VCaP (cell line): Measurements from ENCODE around the gene KRT32.

Experiments
- H3K27ac ChIP-seq: fragments of 450-650 bp; 2 replicates; pipeline ENCODE4 v1.5.1; 2017
- TF ChIP-seq, protein P1 (sequence below): fragments of 450-650 bp; conservative IDR thresholded peaks from 2 replicates; pipeline ENCODE4 v1.5.1; 2017; ENCODE audit warnings: mild to moderate bottlenecking, moderate library complexity

Gene KRT32

DNA sequence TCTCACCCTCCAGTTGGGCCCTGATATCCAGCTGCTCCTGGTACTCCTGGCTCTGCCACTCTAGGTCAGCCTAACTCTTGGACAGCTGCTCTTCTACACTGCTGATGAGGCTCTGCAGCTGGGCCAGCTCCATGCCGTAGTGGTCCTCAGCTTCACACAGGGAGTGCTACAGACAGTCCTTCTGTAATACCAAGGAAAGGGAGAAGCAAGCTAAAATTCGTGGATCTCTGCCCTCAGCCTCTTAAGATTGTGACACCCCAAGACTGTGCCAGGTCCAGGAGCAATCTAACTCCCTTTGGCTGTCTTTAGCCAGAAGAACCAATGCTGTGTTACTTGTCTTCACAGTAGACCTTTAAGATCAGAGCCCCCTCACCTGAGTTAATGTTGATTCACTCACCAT is 18.7 kb downstream of the KRT32 start:
- TF ChIP-seq, protein P1, sequence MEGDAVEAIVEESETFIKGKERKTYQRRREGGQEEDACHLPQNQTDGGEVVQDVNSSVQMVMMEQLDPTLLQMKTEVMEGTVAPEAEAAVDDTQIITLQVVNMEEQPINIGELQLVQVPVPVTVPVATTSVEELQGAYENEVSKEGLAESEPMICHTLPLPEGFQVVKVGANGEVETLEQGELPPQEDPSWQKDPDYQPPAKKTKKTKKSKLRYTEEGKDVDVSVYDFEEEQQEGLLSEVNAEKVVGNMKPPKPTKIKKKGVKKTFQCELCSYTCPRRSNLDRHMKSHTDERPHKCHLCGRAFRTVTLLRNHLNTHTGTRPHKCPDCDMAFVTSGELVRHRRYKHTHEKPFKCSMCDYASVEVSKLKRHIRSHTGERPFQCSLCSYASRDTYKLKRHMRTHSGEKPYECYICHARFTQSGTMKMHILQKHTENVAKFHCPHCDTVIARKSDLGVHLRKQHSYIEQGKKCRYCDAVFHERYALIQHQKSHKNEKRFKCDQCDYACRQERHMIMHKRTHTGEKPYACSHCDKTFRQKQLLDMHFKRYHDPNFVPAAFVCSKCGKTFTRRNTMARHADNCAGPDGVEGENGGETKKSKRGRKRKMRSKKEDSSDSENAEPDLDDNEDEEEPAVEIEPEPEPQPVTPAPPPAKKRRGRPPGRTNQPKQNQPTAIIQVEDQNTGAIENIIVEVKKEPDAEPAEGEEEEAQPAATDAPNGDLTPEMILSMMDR: no peak
- no peak overlapping the region for H3K27ac ChIP-seq

DNA sequence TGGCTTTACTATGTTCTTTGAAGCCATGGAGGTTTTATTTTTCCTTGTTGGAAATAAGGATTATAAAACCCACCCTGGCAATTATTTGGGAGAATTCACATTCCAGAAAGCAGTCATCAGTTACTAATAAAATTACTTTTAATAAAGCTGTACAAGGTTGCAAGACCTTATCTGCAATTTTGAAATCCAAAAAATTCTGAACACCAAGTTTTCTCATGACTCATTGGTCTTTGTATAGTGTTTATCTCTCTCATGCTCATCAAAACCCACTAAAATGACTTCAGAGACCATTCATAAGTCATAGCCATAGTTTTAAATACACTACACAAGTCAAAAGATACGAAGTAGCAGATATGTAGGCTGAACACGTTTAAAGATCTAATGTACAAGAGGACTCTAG is 20.4 kb downstream of the KRT32 start:
- TF ChIP-seq, protein P1: no peak
- H3K27ac ChIP-seq: no peak overlapping the region

DNA sequence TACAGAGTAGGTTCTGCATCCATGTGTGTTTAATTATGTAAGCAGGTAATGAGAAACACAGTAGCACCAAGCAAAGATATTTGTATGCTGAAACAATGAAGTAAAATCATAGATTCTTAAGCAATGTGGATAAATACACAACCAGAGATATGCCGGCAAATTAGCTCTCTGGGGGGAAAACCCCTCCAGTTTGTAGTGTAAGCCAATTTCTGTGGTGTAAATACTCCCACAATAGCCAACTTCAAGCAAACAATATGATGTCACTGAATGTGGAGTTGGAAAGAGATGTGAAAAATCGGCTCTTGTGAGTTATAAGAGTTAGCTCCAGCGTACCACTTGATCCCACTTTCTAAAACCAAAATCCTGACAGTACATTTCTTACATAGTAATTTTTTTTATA is 22.5 kb downstream of the KRT32 start:
- TF ChIP-seq, protein P1: no peak

DNA sequence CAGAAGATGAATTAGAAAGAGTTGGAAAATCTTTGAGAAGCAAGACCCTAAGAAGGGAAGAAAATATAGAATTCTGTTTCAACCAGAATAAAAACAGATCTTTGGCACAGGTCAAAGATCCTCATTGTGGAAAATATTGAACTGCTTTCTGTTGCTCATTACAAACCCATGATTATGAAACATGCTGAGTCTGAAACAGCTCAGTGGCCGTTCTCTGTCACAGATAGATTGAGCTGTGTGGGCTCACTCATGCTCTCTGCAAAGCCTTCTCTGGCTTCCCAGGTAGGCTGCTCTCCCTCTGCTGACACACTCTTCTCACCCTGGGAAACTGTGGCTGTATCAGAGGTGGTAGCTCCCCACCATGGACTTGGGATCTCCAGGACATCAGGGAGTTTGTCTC is 23.0 kb downstream of the KRT32 start:
- TF ChIP-seq, protein P1: no peak
- H3K27ac ChIP-seq: no peak overlapping the region

More for the DNA sequence above, 22.5 kb downstream of the KRT32 start:
- no peak overlapping the region for H3K27ac ChIP-seq

DNA sequence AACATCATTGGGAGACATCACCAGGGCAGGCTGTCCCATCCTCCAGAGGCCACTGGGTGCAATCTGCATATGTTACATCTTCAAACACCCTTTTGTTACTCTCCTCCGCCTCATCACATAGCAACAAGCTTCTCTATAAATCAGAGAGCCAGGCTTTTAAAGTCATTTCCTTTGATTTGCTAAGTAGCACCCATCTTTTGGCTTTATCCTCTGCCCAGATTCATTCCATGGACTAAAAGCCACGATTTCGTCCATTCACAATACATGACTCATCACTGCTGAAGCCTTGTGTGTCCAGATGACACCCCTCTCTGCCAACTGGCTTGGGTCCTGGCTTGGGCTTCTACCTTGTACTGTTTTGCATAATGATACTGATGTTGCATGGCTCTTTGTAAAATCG is 24.4 kb downstream of the KRT32 start:
- H3K27ac ChIP-seq: no peak overlapping the region
- TF ChIP-seq, protein P1: no peak

DNA sequence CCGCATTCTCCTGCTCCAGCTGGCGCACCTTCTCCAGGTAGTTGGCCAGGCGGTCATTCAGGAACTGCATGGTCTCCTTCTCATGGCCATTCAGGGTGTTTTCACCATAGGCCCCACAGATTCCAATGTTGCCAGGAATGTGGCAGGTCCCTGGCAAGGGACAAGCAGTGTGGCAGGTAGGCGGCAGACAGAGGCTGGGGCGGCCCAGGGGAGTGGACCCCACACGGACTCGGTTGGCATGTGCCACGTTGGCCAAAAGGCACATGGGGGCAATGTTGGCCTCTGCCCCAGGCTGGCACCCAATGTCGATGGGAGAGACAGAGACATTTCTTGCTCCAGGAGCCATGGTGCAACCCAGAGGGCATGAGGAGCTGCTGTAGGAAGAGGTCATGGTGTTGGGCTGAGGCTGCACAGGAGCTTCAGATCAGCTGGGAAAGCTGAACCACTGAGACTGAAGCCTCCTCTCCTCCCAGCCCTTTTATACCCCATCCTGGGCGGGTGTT is 26.6 kb downstream of the KRT32 start, which contains the start of gene KRT38:
Gene KRT38, minus strand, starts transcription at position 453 of the 503 bp plus-strand sequence. Its CDS starts 62 bp downstream, at position 391.
- TF ChIP-seq, protein P1: no peak
- no peak within 1 kb of the TSS for H3K27ac ChIP-seq

DNA sequence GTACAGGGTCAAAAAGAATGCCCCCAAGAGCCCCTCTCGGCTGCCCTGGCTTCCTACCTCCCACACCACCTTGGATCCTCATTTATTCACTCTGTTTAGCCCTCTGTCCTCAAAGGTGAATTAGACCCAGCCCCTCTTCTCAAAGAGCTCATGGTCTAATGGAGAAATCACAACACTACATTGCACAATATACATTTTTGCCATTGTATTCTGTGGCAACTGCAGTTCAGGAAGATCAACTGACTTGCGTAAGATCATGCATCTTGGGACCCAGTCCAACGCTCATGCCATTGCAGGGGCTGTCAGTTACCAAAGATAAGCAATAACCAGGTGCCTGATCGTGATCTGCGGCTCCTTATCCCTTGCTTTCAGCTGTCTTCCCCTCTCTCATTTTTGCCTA is 27.8 kb downstream of the KRT32 start:
- TF ChIP-seq, protein P1: no peak
- no peak overlapping the region for H3K27ac ChIP-seq
